Sigmoid colon (tissue), 4 donors: ENCODE data around the gene TRIP12.

ENCODE experiments used
- EP300 ChIP-seq, 4 donors: sonication (generic); formaldehyde crosslinking; IDR thresholded peaks; one replicate each; pipeline ENCODE4 v1.6.1; 2017; ENCODE audit warnings: antibody characterized with exemption in 4 of 4
- POLR2AphosphoS5 ChIP-seq, 4 donors: sonication (generic); formaldehyde crosslinking; IDR thresholded peaks; one replicate each; pipeline ENCODE4 v1.6.1; 2017; ENCODE audit warnings: antibody characterized with exemption in 4 of 4
- TF ChIP-seq, protein P1 (sequence below), 4 experiments: fragments of 450-650 bp in 3 of 4; fragments of 200-600 bp in 1 of 4; IDR thresholded peaks; one replicate each; pipeline ENCODE4 v1.5.1; 2016 to 2019; ENCODE audit warnings: antibody characterized with exemption in 4 of 4, mild to moderate bottlenecking in 3 of 4, moderate library complexity in 2 of 4

DNA sequence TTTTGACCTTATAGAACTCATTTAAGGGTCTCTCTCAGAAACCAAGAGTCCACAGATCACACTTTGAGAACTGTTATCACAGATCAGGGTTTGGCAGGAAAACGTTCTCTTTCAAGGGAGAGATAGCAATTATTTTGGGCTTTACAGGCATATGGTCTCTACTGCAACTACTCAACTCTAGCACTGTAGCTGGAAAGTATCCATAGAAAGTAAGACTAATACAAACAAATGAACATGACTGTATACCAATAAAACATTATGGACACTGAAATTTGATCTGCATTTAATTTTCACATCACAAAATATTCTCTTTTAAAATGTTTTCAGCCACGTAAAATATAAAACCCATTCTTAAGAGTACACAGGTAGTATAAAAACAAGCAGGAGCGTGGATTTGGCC, 100.5 kb downstream of the TRIP12 start:
- TF ChIP-seq EP300 (IDR thresholded peaks at IDR 0.05) (no peak), POLR2AphosphoS5 (IDR thresholded peaks at IDR 0.05) (no peak)
- TF ChIP-seq, protein P1, sequence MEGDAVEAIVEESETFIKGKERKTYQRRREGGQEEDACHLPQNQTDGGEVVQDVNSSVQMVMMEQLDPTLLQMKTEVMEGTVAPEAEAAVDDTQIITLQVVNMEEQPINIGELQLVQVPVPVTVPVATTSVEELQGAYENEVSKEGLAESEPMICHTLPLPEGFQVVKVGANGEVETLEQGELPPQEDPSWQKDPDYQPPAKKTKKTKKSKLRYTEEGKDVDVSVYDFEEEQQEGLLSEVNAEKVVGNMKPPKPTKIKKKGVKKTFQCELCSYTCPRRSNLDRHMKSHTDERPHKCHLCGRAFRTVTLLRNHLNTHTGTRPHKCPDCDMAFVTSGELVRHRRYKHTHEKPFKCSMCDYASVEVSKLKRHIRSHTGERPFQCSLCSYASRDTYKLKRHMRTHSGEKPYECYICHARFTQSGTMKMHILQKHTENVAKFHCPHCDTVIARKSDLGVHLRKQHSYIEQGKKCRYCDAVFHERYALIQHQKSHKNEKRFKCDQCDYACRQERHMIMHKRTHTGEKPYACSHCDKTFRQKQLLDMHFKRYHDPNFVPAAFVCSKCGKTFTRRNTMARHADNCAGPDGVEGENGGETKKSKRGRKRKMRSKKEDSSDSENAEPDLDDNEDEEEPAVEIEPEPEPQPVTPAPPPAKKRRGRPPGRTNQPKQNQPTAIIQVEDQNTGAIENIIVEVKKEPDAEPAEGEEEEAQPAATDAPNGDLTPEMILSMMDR (IDR thresholded peaks at IDR 0.05) = no peak
